Keratinocyte (primary cell): ENCODE measurements around the gene HOXD11. TPM values are rescaled to one million over a fixed set of nuclear protein-coding genes. Genes with fewer than 3 reads are reported as not detected.

Experiments
- DNase-seq: peaks from one replicate; pipeline ENCODE4 v3.0.0-alpha.2; 2011; ENCODE audit warnings: low read depth, missing footprints, low spot score
- FAIRE-seq: peaks from 2 replicates; lab custom pipeline; 2011; peaks lifted over from hg19 to GRCh38; lab: Jason Lieb, UNC
- H2AFZ ChIP-seq: 2 replicates; pipeline ENCODE4 v1.6.0; 2012; ENCODE audit warnings: low read length, control low read depth, inconsistent platforms; ENCODE audit not compliant: control insufficient read depth
- H3K27ac ChIP-seq: 2 replicates; pipeline ENCODE4 v1.5.1; 2011; ENCODE audit warnings: low read length; ENCODE audit not compliant: control insufficient read depth, insufficient read depth
- H3K27me3 ChIP-seq: 3 replicates; pipeline ENCODE4 v1.6.0; 2011; ENCODE audit warnings: low read length; ENCODE audit not compliant: control insufficient read depth, insufficient read depth; ENCODE audit errors: extremely low read depth
- H3K36me3 ChIP-seq, 2 experiments: 2 replicates in 1 of 2; 3 replicates in 1 of 2; pipeline ENCODE4 v1.5.1; 2011; ENCODE audit warnings: low read length in 2 of 2, mild to moderate bottlenecking in 1 of 2; ENCODE audit not compliant: control insufficient read depth in 2 of 2, insufficient read depth in 2 of 2; ENCODE audit errors: extremely low read depth in 1 of 2
- H3K4me1 ChIP-seq: 3 replicates; pipeline ENCODE4 v1.5.1; 2011; ENCODE audit warnings: low read length; ENCODE audit not compliant: control insufficient read depth, insufficient read depth; ENCODE audit errors: extremely low read depth
- H3K4me2 ChIP-seq: 3 replicates; pipeline ENCODE4 v1.6.0; 2011; ENCODE audit warnings: low read depth, low read length; ENCODE audit not compliant: control insufficient read depth, insufficient read depth; ENCODE audit errors: extremely low read depth
- H3K4me3 ChIP-seq, 3 experiments: fragments of 200-600 bp in 1 of 3; sonication (generic) in 1 of 3; 2 replicates in 2 of 3; 3 replicates in 1 of 3; pipeline ENCODE4 v1.5.1; 2011 to 2016; ENCODE audit warnings: low read length in 3 of 3, mild to moderate bottlenecking in 3 of 3, control low read depth in 2 of 3, inconsistent platforms in 1 of 3, low read depth in 1 of 3, mixed read lengths in 1 of 3, mixed run types in 1 of 3, moderate library complexity in 1 of 3; ENCODE audit not compliant: control insufficient read depth in 2 of 3, insufficient read depth in 2 of 3; ENCODE audit errors: extremely low read depth in 1 of 3
- H3K79me2 ChIP-seq: 2 replicates; pipeline ENCODE4 v1.6.0; 2012; ENCODE audit warnings: low read length; ENCODE audit not compliant: control insufficient read depth, insufficient read depth
- H3K9ac ChIP-seq: 3 replicates; pipeline ENCODE4 v1.6.0; 2011; ENCODE audit warnings: low read length; ENCODE audit not compliant: control insufficient read depth, insufficient read depth; ENCODE audit errors: extremely low read depth
- H3K9me1 ChIP-seq: 3 replicates; pipeline ENCODE4 v1.6.0; 2011; ENCODE audit warnings: low read length; ENCODE audit not compliant: control insufficient read depth, insufficient read depth; ENCODE audit errors: extremely low read depth
- H3K9me3 ChIP-seq: 2 replicates; pipeline ENCODE4 v1.5.1; 2012; ENCODE audit warnings: low read depth, low read length; ENCODE audit not compliant: control insufficient read depth
- H4K20me1 ChIP-seq: 3 replicates; pipeline ENCODE4 v1.6.0; 2011; ENCODE audit warnings: low read length; ENCODE audit not compliant: control insufficient read depth, insufficient read depth; ENCODE audit errors: extremely low read depth
- EZH2 ChIP-seq: IDR thresholded peaks from one replicate; pipeline ENCODE4 v1.6.1; 2012; ENCODE audit warnings: inconsistent platforms, mild to moderate bottlenecking, low read length, moderate library complexity
- dilution Hi-C: fragments of 300-500 bp; cut with MboI; formaldehyde crosslinking; loops from one replicate; pipeline ENCODE4 v1.7.0; 2020; ENCODE audit warnings: low sequenced_read_pairs; ENCODE audit not compliant: extremely low pct_ligation_motif_present
- polyA plus RNA-seq, 5 experiments: library from polyadenylated mRNA; depleted of rRNA in 3 of 5; stranded (reverse) in 3 of 5; stranded (forward) in 1 of 5; unstranded in 1 of 5; fragments of >200 nt; gene quantifications; 1 replicate in 1 of 5; 2 replicates in 3 of 5; 3 replicates in 1 of 5; pipeline versions ENCODE4 v1.2.1 to v1.2.3, GENCODE V29; 2011 to 2012; ENCODE audit warnings: missing spikeins in 2 of 5, low read depth in 1 of 5, low replicate concordance in 1 of 5
- TF ChIP-seq, protein P1 (sequence below), 3 experiments: IDR thresholded peaks in 1 of 3; conservative IDR thresholded peaks in 1 of 3; optimal IDR thresholded peaks in 1 of 3; 2 replicates in 2 of 3; 3 replicates in 1 of 3; pipeline versions ENCODE3 to v1.5.1; 2011; ENCODE audit warnings: low read length in 3 of 3, mild to moderate bottlenecking in 3 of 3, moderate library complexity in 2 of 3, control low read depth in 1 of 3, inconsistent platforms in 1 of 3; ENCODE audit not compliant: insufficient read depth in 2 of 3; ENCODE audit errors: extremely low read depth in 1 of 3

Gene HOXD11
- polyA plus RNA-seq, 1 donor (not counting 4 experiments of a cell fraction or from before 2014, with no cell fraction given): not detected

DNA sequence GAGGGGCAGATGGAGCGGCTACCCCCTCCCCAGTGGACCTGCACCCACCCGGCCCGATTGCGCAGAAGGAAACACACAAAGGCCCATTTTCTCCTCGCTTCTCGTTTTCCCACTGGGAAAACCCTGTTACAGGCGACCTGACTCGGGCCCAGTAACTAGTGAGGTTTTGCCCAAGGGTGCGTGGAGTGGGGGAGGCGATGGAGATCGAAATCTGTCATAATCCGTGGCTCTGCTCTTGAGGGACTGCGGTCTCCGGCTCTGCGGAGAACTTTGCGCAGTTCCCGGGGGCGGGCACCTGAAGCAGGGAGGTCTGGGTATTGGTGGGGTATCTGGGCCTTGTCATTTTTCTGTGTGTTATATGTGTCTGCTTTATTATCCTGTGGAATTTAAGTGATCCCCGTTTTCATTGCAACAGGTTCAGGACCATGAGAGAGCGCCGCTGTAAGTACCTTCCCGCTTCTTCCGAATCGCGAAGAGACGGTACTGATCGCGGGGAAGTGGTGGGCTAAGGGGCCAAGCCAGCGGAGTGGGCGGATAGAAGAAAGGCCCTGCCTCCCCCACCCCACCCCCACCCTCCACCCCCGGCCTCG, 40.2 kb downstream of the HOXD11 start:
- Histone ChIP-seq H3K4me3 (no peak overlapping the region), H3K9ac (no peak overlapping the region), H3K9me1 (no peaks in the 10 kb centered on the region), H3K4me2 (no peak overlapping the region), H3K4me1 (no peaks in the 10 kb centered on the region), H3K27ac (no peak overlapping the region), H3K36me3 (no peaks in the 10 kb centered on the region), H2AFZ (no peak overlapping the region), H3K79me2 (no peaks in the 10 kb centered on the region), H3K27me3 (peaks cover 80% of the 10 kb centered on the region), H4K20me1 (no peaks in the 10 kb centered on the region), H3K9me3 (no peaks in the 10 kb centered on the region)
- DNase-seq (no peak), FAIRE-seq (no peak)
- dilution Hi-C loops: no loop called here
- TF ChIP-seq EZH2: no peak
- TF ChIP-seq, protein P1, sequence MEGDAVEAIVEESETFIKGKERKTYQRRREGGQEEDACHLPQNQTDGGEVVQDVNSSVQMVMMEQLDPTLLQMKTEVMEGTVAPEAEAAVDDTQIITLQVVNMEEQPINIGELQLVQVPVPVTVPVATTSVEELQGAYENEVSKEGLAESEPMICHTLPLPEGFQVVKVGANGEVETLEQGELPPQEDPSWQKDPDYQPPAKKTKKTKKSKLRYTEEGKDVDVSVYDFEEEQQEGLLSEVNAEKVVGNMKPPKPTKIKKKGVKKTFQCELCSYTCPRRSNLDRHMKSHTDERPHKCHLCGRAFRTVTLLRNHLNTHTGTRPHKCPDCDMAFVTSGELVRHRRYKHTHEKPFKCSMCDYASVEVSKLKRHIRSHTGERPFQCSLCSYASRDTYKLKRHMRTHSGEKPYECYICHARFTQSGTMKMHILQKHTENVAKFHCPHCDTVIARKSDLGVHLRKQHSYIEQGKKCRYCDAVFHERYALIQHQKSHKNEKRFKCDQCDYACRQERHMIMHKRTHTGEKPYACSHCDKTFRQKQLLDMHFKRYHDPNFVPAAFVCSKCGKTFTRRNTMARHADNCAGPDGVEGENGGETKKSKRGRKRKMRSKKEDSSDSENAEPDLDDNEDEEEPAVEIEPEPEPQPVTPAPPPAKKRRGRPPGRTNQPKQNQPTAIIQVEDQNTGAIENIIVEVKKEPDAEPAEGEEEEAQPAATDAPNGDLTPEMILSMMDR (optimal IDR thresholded peaks at IDR 0.05 in 1 of 3, IDR thresholded peaks at IDR 0.05 in 1 of 3, conservative IDR thresholded peaks at IDR 0.05 in 1 of 3; ENCODE audit: extremely low read depth in 1 of 3, insufficient read depth in 2 of 3, low read length in 3 of 3): no peak

DNA sequence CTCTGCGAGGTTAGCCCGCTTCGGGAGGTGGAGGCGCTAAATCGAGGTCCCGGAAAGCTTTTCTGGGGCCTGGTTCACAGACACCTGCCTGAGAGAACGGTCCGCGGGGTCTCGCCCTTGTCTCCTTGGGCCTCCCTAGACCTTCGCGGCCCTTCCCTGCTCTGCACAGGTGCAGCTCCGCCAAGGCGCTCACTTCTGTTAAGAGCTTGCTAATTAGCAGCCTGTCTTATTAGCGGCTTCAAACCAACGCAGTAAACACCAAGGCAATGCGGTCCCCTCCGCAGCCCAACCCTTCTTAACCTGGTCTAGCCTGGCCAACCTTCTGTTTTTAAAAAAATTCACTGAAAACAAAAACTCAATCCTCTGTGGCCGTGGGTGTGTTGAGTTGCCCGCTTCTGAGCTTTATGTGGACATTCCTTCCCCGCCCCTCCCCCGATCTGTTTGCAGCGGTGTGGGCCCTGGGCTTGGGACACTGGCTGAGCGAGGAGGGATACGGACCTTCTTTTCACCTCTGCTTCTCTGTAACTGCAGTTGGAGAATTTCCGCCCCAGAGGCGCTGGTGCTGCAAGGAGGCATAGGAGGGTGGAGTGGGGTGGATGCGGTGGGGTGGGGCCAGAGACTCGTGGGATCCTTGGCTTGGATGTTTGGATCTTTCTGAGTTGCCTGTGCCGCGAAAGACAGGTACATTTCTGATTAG, 40.9 kb downstream of the HOXD11 start:
- H3K9me1 ChIP-seq: no peaks in the 10 kb centered on the region
- H3K79me2 ChIP-seq: no peaks in the 10 kb centered on the region
- H3K9me3 ChIP-seq: no peaks in the 10 kb centered on the region
- dilution Hi-C loops: no loop called here
- H4K20me1 ChIP-seq: no peaks in the 10 kb centered on the region
- FAIRE-seq (no peak), DNase-seq (no peak)
- TF ChIP-seq EZH2: peak; percentile 80
- TF ChIP-seq, protein P1 (optimal IDR thresholded peaks at IDR 0.05 in 1 of 3, IDR thresholded peaks at IDR 0.05 in 1 of 3, conservative IDR thresholded peaks at IDR 0.05 in 1 of 3; ENCODE audit: extremely low read depth in 1 of 3, insufficient read depth in 2 of 3, low read length in 3 of 3): no peak
- peaks cover 85% of the 10 kb centered on the region for H3K27me3 ChIP-seq
- H3K4me2 ChIP-seq: no peak overlapping the region
- H3K27ac ChIP-seq: no peak overlapping the region
- no peak overlapping the region for H2AFZ ChIP-seq
- no peak overlapping the region for H3K9ac ChIP-seq
- no peak overlapping the region for H3K4me3 ChIP-seq
- no peaks in the 10 kb centered on the region for H3K36me3 ChIP-seq
- no peaks in the 10 kb centered on the region for H3K4me1 ChIP-seq
